ENCODE data around the gene LMBRD1. TPM values are rescaled to one million over a fixed set of nuclear protein-coding genes. Genes with fewer than 3 reads are reported as not detected.

The LMBRD1 gene
- total RNA-seq = 12.0 and 29.0 TPM in 2 replicates

GRCh38 chr6:69796642-69797390 lies at the start of gene LMBRD1:
Gene LMBRD1 (minus strand): TSS chr6:69797010. CDS start chr6:69796881, 129 bp downstream.

Other genes starting within 250 kb of the LMBRD1 start
- not detected in 2 replicates for gene COL19A1, start 69.5 kb upstream of the LMBRD1 start, total RNA-seq